ENCODE measurements around the gene CACNA2D3.

The CACNA2D3 gene

GRCh38 chr3:54746722-54747121 lies 624.4 kb downstream of the CACNA2D3 start:
- DNase-seq (ENCODE audit: low spot score), result no peak

GRCh38 chr3:54755756-54756155 lies 633.4 kb downstream of the CACNA2D3 start:
- no peak for DNase-seq (ENCODE audit: low spot score)

GRCh38 chr3:54756330-54756731 lies 634.0 kb downstream of the CACNA2D3 start:
- DNase-seq (ENCODE audit: low spot score), result no peak

- DNase-seq (ENCODE audit: low spot score), result no peak
These were observed 636.1 kb downstream of the CACNA2D3 start for GRCh38 chr3:54758461-54758860.

- DNase-seq (ENCODE audit: low spot score), result no peak
These were observed 636.8 kb downstream of the CACNA2D3 start for GRCh38 chr3:54759166-54759565.

- DNase-seq (ENCODE audit: low spot score), result no peak
These were observed 637.8 kb downstream of the CACNA2D3 start for GRCh38 chr3:54760201-54760600.

GRCh38 chr3:54761637-54762036 lies 639.3 kb downstream of the CACNA2D3 start:
- no peak for DNase-seq (ENCODE audit: low spot score)

GRCh38 chr3:54764911-54765310 lies 642.6 kb downstream of the CACNA2D3 start:
- DNase-seq (ENCODE audit: low spot score), result no peak

GRCh38 chr3:54771050-54771449 lies 648.7 kb downstream of the CACNA2D3 start:
- no peak for DNase-seq (ENCODE audit: low spot score)

- DNase-seq (ENCODE audit: low spot score), result no peak
These were observed 649.7 kb downstream of the CACNA2D3 start for GRCh38 chr3:54772051-54772450.

GRCh38 chr3:54772746-54773145 lies 650.4 kb downstream of the CACNA2D3 start:
- no peak for DNase-seq (ENCODE audit: low spot score)

- no peak for DNase-seq (ENCODE audit: low spot score)
These were observed 650.9 kb downstream of the CACNA2D3 start for GRCh38 chr3:54773271-54773670.

- DNase-seq (ENCODE audit: low spot score), result no peak
These were observed 654.2 kb downstream of the CACNA2D3 start for GRCh38 chr3:54776601-54777000.

- no peak for DNase-seq (ENCODE audit: low spot score)
These were observed 654.8 kb downstream of the CACNA2D3 start for GRCh38 chr3:54777141-54777540.

- DNase-seq (ENCODE audit: low spot score), result no peak
These were observed 658.0 kb downstream of the CACNA2D3 start for GRCh38 chr3:54780336-54780735.

GRCh38 chr3:54781728-54782127 lies 659.4 kb downstream of the CACNA2D3 start:
- DNase-seq (ENCODE audit: low spot score), result no peak

GRCh38 chr3:54783611-54784010 lies 661.3 kb downstream of the CACNA2D3 start:
- DNase-seq (ENCODE audit: low spot score), result no peak

GRCh38 chr3:54784021-54784420 lies 661.7 kb downstream of the CACNA2D3 start:
- DNase-seq (ENCODE audit: low spot score), result no peak

GRCh38 chr3:54785976-54786375 lies 663.6 kb downstream of the CACNA2D3 start:
- DNase-seq (ENCODE audit: low spot score), result no peak

- DNase-seq (ENCODE audit: low spot score), result no peak
These were observed 667.7 kb downstream of the CACNA2D3 start for GRCh38 chr3:54790051-54790450.

- DNase-seq (ENCODE audit: low spot score), result no peak
These were observed 669.3 kb downstream of the CACNA2D3 start for GRCh38 chr3:54791501-54792156.

GRCh38 chr3:54792584-54792983 lies 670.2 kb downstream of the CACNA2D3 start:
- no peak for DNase-seq (ENCODE audit: low spot score)

- no peak for DNase-seq (ENCODE audit: low spot score)
These were observed 670.8 kb downstream of the CACNA2D3 start for GRCh38 chr3:54793171-54793570.

- DNase-seq (ENCODE audit: low spot score), result no peak
These were observed 674.8 kb downstream of the CACNA2D3 start for GRCh38 chr3:54797111-54797510.

Data from CD4-positive, alpha-beta T cell treated with Interleukin-6 at 100 ng/mL for 8 hours (primary cell).